ENCODE results near the gene GCN1.

DNA sequence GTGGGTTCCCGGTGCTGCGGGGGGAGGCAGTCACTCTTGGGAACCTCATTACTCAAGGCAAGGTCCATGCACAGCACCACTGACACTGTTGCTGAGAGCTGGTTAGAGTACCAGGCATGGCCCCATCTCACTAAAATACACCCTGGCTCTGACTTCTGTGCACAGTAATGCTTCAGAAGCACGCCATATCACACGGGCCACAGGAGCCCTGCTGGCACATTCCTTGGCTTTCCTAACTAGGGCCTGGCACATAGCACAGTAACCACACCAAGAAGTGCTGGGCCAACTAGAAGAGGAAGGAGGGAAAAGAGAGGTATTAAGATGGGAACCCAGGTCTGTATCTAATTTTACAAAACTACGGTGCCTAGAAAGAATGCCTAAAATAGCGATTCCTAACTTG lies 64.5 kb downstream of the GCN1 start:
- TF ChIP-seq, protein P1, sequence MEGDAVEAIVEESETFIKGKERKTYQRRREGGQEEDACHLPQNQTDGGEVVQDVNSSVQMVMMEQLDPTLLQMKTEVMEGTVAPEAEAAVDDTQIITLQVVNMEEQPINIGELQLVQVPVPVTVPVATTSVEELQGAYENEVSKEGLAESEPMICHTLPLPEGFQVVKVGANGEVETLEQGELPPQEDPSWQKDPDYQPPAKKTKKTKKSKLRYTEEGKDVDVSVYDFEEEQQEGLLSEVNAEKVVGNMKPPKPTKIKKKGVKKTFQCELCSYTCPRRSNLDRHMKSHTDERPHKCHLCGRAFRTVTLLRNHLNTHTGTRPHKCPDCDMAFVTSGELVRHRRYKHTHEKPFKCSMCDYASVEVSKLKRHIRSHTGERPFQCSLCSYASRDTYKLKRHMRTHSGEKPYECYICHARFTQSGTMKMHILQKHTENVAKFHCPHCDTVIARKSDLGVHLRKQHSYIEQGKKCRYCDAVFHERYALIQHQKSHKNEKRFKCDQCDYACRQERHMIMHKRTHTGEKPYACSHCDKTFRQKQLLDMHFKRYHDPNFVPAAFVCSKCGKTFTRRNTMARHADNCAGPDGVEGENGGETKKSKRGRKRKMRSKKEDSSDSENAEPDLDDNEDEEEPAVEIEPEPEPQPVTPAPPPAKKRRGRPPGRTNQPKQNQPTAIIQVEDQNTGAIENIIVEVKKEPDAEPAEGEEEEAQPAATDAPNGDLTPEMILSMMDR (IDR thresholded peaks at IDR 0.05), result no peak
- no peak for TF ChIP-seq POLR2A (IDR thresholded peaks at IDR 0.05)
